HepG2 (cell line): ENCODE results near the gene HES2. TPM values are rescaled to one million over a fixed set of nuclear protein-coding genes. Genes with fewer than 3 reads are reported as not detected.

Source experiments
- ATAC-seq: fragments of 200-7000 bp; cut with Tn5 transposase; 3 replicates; pipeline ENCODE4 v1.9.1; 2020; ENCODE audit warnings: mild to moderate bottlenecking, moderate library complexity
- BruUV-seq: library from RNA; stranded (reverse); fragments of 400-500 nt; replicated peaks from 2 replicates; lab custom pipeline; 2021; lab: Mats Ljungman, UMichigan
- CTCF ChIA-PET: fragments of 300-600 bp; formaldehyde crosslinking; extraction: SDS; loops from one replicate; lab custom pipeline; 2021; ENCODE audit warnings: low total read pairs, inconsistent platforms, low intra/inter-chr PET ratio; lab: Yijun Ruan, JAX
- POLR2A ChIA-PET: fragments of 350-600 bp; sonication (Branson Sonifier 250); formaldehyde crosslinking; loops from one replicate; lab custom pipeline; 2020; ENCODE audit warnings: antibody characterized with exemption, inconsistent platforms; lab: Yijun Ruan, JAX
- DNase-seq: peaks from one replicate; pipeline ENCODE4 v3.0.0-alpha.2; 2015; ENCODE audit warnings: low spot score
- FAIRE-seq: peaks from 3 replicates; lab custom pipeline; 2011; peaks lifted over from hg19 to GRCh38; lab: Jason Lieb, UNC
- H2AFZ ChIP-seq: one replicate; pipeline ENCODE4 v1.6.1; 2011; ENCODE audit warnings: low read length, inconsistent platforms
- H3K27ac ChIP-seq: fragments of 300-600 bp; 3 replicates; pipeline ENCODE4 v1.8.0; 2011; ENCODE audit warnings: mixed run types, mild to moderate bottlenecking, mixed read lengths, low read length, inconsistent platforms; ENCODE audit not compliant: insufficient read depth; ENCODE audit errors: extremely low read length
- H3K27me3 ChIP-seq, 2 experiments: fragments of 200-600 bp in 1 of 2; 2 replicates in 1 of 2; 3 replicates in 1 of 2; pipeline versions ENCODE4 v1.6.0 to v1.8.0; 2011; ENCODE audit warnings: low read length in 2 of 2, mild to moderate bottlenecking in 2 of 2, moderate library complexity in 2 of 2, inconsistent platforms in 1 of 2; ENCODE audit not compliant: insufficient read depth in 2 of 2, control insufficient read depth in 1 of 2
- H3K36me3 ChIP-seq, 2 experiments: fragments of 200-600 bp in 1 of 2; replicated peaks in 1 of 2; 2 replicates in 1 of 2; 3 replicates in 1 of 2; pipeline versions ENCODE4 v1.5.1 to v1.8.0; 2011; ENCODE audit warnings: low read length in 2 of 2, inconsistent platforms in 1 of 2; ENCODE audit not compliant: insufficient read depth in 2 of 2, control insufficient read depth in 1 of 2
- H3K4me1 ChIP-seq: 2 replicates; pipeline ENCODE4 v1.5.1; 2012; ENCODE audit warnings: low read length, inconsistent platforms; ENCODE audit not compliant: insufficient read depth
- H3K4me2 ChIP-seq: 2 replicates; pipeline ENCODE4 v1.6.0; 2011; ENCODE audit warnings: low read depth, low read length, inconsistent platforms
- H3K4me3 ChIP-seq, 3 experiments: fragments of 200-600 bp in 1 of 3; sonication (generic), shearing (Covaris generic) in 1 of 3; replicated peaks in 1 of 3; 2 replicates each; pipeline ENCODE4 v1.5.1; 2011 to 2016; ENCODE audit warnings: low read length in 3 of 3, inconsistent platforms in 2 of 3, low read depth in 2 of 3, mild to moderate bottlenecking in 2 of 3, control low read depth in 1 of 3, mixed read lengths in 1 of 3; ENCODE audit not compliant: insufficient read depth in 1 of 3
- H3K79me2 ChIP-seq: one replicate; pipeline ENCODE4 v1.6.1; 2011; ENCODE audit warnings: low read length, inconsistent platforms; ENCODE audit not compliant: insufficient read depth
- H3K9ac ChIP-seq: 2 replicates; pipeline ENCODE4 v1.6.0; 2011; ENCODE audit warnings: mild to moderate bottlenecking, low read depth, low read length, inconsistent platforms; ENCODE audit not compliant: insufficient read depth
- H3K9me3 ChIP-seq: 2 replicates; pipeline ENCODE4 v1.5.1; 2012; ENCODE audit warnings: mild to moderate bottlenecking, low read length
- H4K20me1 ChIP-seq: 2 replicates; pipeline ENCODE4 v1.6.0; 2011; ENCODE audit warnings: inconsistent platforms, mild to moderate bottlenecking, low read length, moderate library complexity; ENCODE audit not compliant: insufficient read depth
- GLMP ChIP-seq: sonication (generic); formaldehyde crosslinking; IDR thresholded peaks from 2 replicates; pipeline ENCODE4 v1.9.0; 2021; ENCODE audit warnings: missing genetic modification reagents, mild to moderate bottlenecking, borderline replicate concordance
- PBX2 ChIP-seq: IDR thresholded peaks from 2 replicates; pipeline ENCODE4 v1.6.1; 2016; ENCODE audit warnings: control low read depth
- REL ChIP-seq: sonication (generic); formaldehyde crosslinking; conservative IDR thresholded peaks from 2 replicates; pipeline ENCODE4 v1.8.0; 2022; ENCODE audit warnings: mild to moderate bottlenecking, missing genetic modification reagents, moderate library complexity
- SMC3 ChIP-seq: IDR thresholded peaks from 2 replicates; pipeline ENCODE4 v1.6.1; 2011; ENCODE audit warnings: low read length, improper control_type of control experiment
- SP4 ChIP-seq: sonication (generic); formaldehyde crosslinking; IDR thresholded peaks from 2 replicates; pipeline ENCODE4 v1.8.1; 2023; ENCODE audit warnings: mild to moderate bottlenecking, missing genetic modification reagents
- STAG1 ChIP-seq: sonication (generic); formaldehyde crosslinking; IDR thresholded peaks from 2 replicates; pipeline ENCODE4 v1.4.0; 2020; ENCODE audit warnings: missing genetic modification reagents
- ZBTB33 ChIP-seq: sonication (generic); formaldehyde crosslinking; IDR thresholded peaks from 2 replicates; pipeline ENCODE4 v1.4.0; 2020; ENCODE audit warnings: missing genetic modification reagents
- ZMYM4 ChIP-seq: sonication (generic); formaldehyde crosslinking; IDR thresholded peaks from 2 replicates; pipeline ENCODE4 v1.8.1; 2023; ENCODE audit warnings: mild to moderate bottlenecking, missing genetic modification reagents
- ZNF143 ChIP-seq: sonication (generic); formaldehyde crosslinking; IDR thresholded peaks from 2 replicates; pipeline ENCODE4 v1.4.0; 2020; ENCODE audit warnings: missing genetic modification reagents
- WGBS: methylation state at CpG from one replicate; pipeline ENCODE4 v1.1.6; 2017; ENCODE audit warnings: low lambda C conversion rate; 5-methylcytosine and 5-hydroxymethylcytosine counted together
- in situ Hi-C: cut with HindIII; loops from 2 replicates; pipeline ENCODE4 v1.10.0; 2017; ENCODE audit warnings: low pct_unique_long_range_greater_than_20kb; ENCODE audit not compliant: extremely low pct_ligation_motif_present
- intact Hi-C: fragments of 100-400 bp; cut with micrococcal nuclease; formaldehyde crosslinking; loops from one replicate; pipeline ENCODE4 v1.10.0; 2022; ENCODE audit not compliant: unreplicated experiment
- polyA plus RNA-seq, 8 experiments: library from polyadenylated mRNA; depleted of rRNA in 3 of 8; stranded (reverse) in 7 of 8; unstranded in 1 of 8; fragments of >200 nt; fragmentation: Illumina TruSeq in 4 of 8; extraction: Trizol in 4 of 8; gene quantifications; 2 replicates each; pipeline versions ENCODE4 v1.2.1 to v1.2.3, GENCODE V29; 2011 to 2016; ENCODE audit warnings: low read depth in 4 of 8, missing spikeins in 1 of 8, mixed read lengths in 1 of 8; ENCODE audit not compliant: insufficient read depth in 1 of 8
- total RNA-seq, 5 experiments: library from RNA; depleted of rRNA; stranded (reverse); fragments of >200 nt; fragmentation: Illumina TruSeq; extraction: Trizol; gene quantifications; 2 replicates each; pipeline ENCODE4 v1.2.3, GENCODE V29; 2016; ENCODE audit warnings: low read depth in 1 of 5
- TF ChIP-seq, protein P1 (sequence below): sonication (generic); formaldehyde crosslinking; IDR thresholded peaks from 2 replicates; pipeline ENCODE4 v1.4.0; 2020; ENCODE audit warnings: missing genetic modification reagents, mild to moderate bottlenecking, borderline replicate concordance
- TF ChIP-seq, protein P2 (sequence below): sonication (generic); formaldehyde crosslinking; IDR thresholded peaks from 2 replicates; pipeline ENCODE4 v1.8.1; 2023; ENCODE audit warnings: mild to moderate bottlenecking, missing genetic modification reagents, borderline replicate concordance
- TF ChIP-seq, protein P3 (sequence below): sonication (generic); formaldehyde crosslinking; IDR thresholded peaks from 2 replicates; pipeline ENCODE4 v1.5.0; 2020; ENCODE audit warnings: mild to moderate bottlenecking, missing genetic modification reagents, moderate library complexity

Gene HES2
- total and polyA plus RNA-seq, 2 of the 13 experiments (the other 11 are each of a cell fraction or from before 2014, with no cell fraction given), result 0.11 to 0.17 TPM

DNA sequence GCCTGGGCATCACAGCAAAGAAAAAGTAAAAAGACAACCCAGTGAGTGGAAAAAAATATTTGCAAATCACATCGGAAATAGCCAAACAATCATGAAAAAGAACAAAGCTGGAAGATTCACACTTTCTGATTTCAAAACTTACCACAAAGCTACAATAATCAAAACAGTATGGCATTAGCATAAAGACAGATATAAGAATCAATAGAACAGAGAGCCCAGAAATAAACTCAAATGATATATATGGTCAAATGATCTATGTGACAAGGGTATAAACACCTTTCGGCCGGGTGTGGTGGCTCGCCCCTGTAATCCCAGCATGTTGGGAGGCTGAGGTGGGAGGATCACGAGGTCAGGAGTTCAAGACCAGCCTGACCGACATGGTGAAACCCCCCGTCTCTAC is 39.7 kb downstream of the HES2 start (continued):
- TF ChIP-seq SP4 (no peak), ZNF143 (CRISPR knock-in tag) (no peak), GLMP (CRISPR knock-in tag) (no peak), REL (CRISPR knock-in tag) (no peak)
- TF ChIP-seq, protein P1, sequence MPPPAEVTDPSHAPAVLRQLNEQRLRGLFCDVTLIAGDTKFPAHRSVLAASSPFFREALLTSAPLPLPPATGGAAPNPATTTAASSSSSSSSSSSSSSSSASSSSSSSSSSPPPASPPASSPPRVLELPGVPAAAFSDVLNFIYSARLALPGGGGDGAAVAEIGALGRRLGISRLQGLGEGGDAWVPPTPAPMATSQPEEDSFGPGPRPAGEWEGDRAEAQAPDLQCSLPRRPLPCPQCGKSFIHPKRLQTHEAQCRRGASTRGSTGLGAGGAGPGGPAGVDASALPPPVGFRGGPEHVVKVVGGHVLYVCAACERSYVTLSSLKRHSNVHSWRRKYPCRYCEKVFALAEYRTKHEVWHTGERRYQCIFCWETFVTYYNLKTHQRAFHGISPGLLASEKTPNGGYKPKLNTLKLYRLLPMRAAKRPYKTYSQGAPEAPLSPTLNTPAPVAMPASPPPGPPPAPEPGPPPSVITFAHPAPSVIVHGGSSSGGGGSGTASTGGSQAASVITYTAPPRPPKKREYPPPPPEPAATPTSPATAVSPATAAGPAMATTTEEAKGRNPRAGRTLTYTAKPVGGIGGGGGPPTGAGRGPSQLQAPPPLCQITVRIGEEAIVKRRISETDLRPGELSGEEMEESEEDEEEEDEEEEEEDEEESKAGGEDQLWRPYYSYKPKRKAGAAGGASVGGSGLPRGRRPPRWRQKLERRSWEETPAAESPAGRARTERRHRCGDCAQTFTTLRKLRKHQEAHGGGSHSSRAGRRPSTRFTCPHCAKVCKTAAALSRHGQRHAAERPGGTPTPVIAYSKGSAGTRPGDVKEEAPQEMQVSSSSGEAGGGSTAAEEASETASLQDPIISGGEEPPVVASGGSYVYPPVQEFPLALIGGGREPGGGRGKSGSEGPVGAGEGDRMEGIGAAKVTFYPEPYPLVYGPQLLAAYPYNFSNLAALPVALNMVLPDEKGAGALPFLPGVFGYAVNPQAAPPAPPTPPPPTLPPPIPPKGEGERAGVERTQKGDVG, result no peak
- TF ChIP-seq, protein P2, sequence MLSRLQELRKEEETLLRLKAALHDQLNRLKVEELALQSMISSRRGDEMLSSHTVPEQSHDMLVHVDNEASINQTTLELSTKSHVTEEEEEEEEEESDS, result no peak

GRCh38 chr1:6378096-6378746 is 41.5 kb downstream of the HES2 start:
- peak; percentile 96 for ATAC-seq
- no peak overlapping the region for H3K27ac ChIP-seq
- peak; percentile 4 for FAIRE-seq
- no peak for DNase-seq
- ChIA-PET CTCF (interaction anchor here (0.8 to 1.1 kb wide), 2 partner anchors 31 kb away, joined by 3 read pairs; no protein-coding TSS in a partner anchor), POLR2A (interaction anchor here (1.2 kb wide), 1 partner anchor 18 kb away, joined by 3 read pairs; no protein-coding TSS in a partner anchor)
- intact Hi-C loops, result loop anchor here (1.0 kb wide), 2 partner anchors 26 to 30 kb away; no protein-coding TSS in a partner anchor
- H4K20me1 ChIP-seq, result 0 out of 2 replicates have a peak, but pooled peaks cover 4% of the 10 kb centered on the region
- in situ Hi-C loops, result no loop called here
- H3K9me3 ChIP-seq, result no peaks in the 10 kb centered on the region
- 55% methylated on average over 4 of the region's 12 CpGs for WGBS
- no peak overlapping the region for H3K4me3 ChIP-seq
- peaks cover 6% of the 10 kb centered on the region for H3K4me1 ChIP-seq
- H3K36me3 ChIP-seq, result no peaks in the 10 kb centered on the region
- BruUV-seq, result no TSS peak
- no peak overlapping the region for H3K9ac ChIP-seq
- H2AFZ ChIP-seq, result no peak overlapping the region
- H3K79me2 ChIP-seq, result peaks cover 23% of the 10 kb centered on the region
- H3K27me3 ChIP-seq, result no peaks in the 10 kb centered on the region
- H3K4me2 ChIP-seq, result peak overlapping the region; percentile 43; the same call in 1 of the 2 replicates
- TF ChIP-seq ZMYM4 (CRISPR knock-in tag), result peak; percentile 23; the same call in 1 of the 2 replicates
- TF ChIP-seq, protein P3, sequence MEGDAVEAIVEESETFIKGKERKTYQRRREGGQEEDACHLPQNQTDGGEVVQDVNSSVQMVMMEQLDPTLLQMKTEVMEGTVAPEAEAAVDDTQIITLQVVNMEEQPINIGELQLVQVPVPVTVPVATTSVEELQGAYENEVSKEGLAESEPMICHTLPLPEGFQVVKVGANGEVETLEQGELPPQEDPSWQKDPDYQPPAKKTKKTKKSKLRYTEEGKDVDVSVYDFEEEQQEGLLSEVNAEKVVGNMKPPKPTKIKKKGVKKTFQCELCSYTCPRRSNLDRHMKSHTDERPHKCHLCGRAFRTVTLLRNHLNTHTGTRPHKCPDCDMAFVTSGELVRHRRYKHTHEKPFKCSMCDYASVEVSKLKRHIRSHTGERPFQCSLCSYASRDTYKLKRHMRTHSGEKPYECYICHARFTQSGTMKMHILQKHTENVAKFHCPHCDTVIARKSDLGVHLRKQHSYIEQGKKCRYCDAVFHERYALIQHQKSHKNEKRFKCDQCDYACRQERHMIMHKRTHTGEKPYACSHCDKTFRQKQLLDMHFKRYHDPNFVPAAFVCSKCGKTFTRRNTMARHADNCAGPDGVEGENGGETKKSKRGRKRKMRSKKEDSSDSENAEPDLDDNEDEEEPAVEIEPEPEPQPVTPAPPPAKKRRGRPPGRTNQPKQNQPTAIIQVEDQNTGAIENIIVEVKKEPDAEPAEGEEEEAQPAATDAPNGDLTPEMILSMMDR (CRISPR knock-in tag), result peak; percentile 79
- TF ChIP-seq ZBTB33, result peak; percentile 85; the same call in 1 of the 2 replicates
- TF ChIP-seq SMC3, result peak; percentile 16; the same call in 1 of the 2 replicates
- peak; percentile 51 for TF ChIP-seq STAG1 (CRISPR knock-in tag)
- no peak for TF ChIP-seq PBX2
